HEK293T (cell line): ENCODE measurements around the gene HOXD4.

Source experiments
- CTCF ChIA-PET: fragments of 350-600 bp; formaldehyde crosslinking; extraction: SDS; loops from one replicate; lab custom pipeline; 2021; ENCODE audit warnings: antibody characterized with exemption, inconsistent platforms; lab: Yijun Ruan, JAX
- POLR2A ChIA-PET: fragments of 350-600 bp; formaldehyde crosslinking; extraction: SDS; loops from one replicate; lab custom pipeline; 2020; ENCODE audit warnings: antibody characterized with exemption, inconsistent platforms; lab: Yijun Ruan, JAX
- DNase-seq: peaks from one replicate; pipeline ENCODE4 v3.0.0; 2012; ENCODE audit warnings: mixed read lengths; ENCODE audit errors: extremely low spot score
- ARNT ChIP-seq: fragments of 450-650 bp; IDR thresholded peaks from 2 replicates; pipeline ENCODE4 v1.6.1; 2017; ENCODE audit warnings: mild to moderate bottlenecking
- BHLHE40 ChIP-seq: fragments of 450-650 bp; IDR thresholded peaks from 2 replicates; pipeline ENCODE4 v1.6.1; 2016; ENCODE audit warnings: mild to moderate bottlenecking, moderate library complexity, borderline replicate concordance
- CTBP1 ChIP-seq: fragments of 450-650 bp; IDR thresholded peaks from 2 replicates; pipeline ENCODE4 v1.6.1; 2016; ENCODE audit warnings: borderline replicate concordance
- ELF4 ChIP-seq: fragments of 450-650 bp; IDR thresholded peaks from 2 replicates; pipeline ENCODE4 v1.6.1; 2017; ENCODE audit warnings: antibody characterized with exemption
- FOXA1 ChIP-seq: fragments of 450-650 bp; IDR thresholded peaks from 2 replicates; pipeline ENCODE4 v1.6.1; 2016; ENCODE audit warnings: mild to moderate bottlenecking
- FOXK2 ChIP-seq: fragments of 450-650 bp; IDR thresholded peaks from 2 replicates; pipeline ENCODE4 v1.6.1; 2016; ENCODE audit warnings: mild to moderate bottlenecking
- FOXM1 ChIP-seq: fragments of 450-650 bp; IDR thresholded peaks from 2 replicates; pipeline ENCODE4 v1.6.1; 2017; ENCODE audit warnings: mild to moderate bottlenecking, borderline replicate concordance
- HDGF ChIP-seq: fragments of 450-650 bp; IDR thresholded peaks from 2 replicates; pipeline ENCODE4 v1.6.1; 2017; ENCODE audit warnings: antibody characterized with exemption, borderline replicate concordance
- L3MBTL2 ChIP-seq: fragments of 450-650 bp; conservative IDR thresholded peaks from 2 replicates; pipeline ENCODE4 v1.6.1; 2016; ENCODE audit warnings: mild to moderate bottlenecking
- LEF1 ChIP-seq: fragments of 450-650 bp; IDR thresholded peaks from 2 replicates; pipeline ENCODE4 v1.6.1; 2017; ENCODE audit warnings: mild to moderate bottlenecking, borderline replicate concordance
- NFRKB ChIP-seq: fragments of 450-650 bp; IDR thresholded peaks from 2 replicates; pipeline ENCODE4 v1.6.1; 2016; ENCODE audit warnings: mild to moderate bottlenecking, moderate library complexity
- PKNOX1 ChIP-seq: fragments of 450-650 bp; IDR thresholded peaks from 2 replicates; pipeline ENCODE4 v1.6.1; 2016
- SP1 ChIP-seq: fragments of 450-650 bp; IDR thresholded peaks from 2 replicates; pipeline ENCODE4 v1.6.1; 2017
- SUZ12 ChIP-seq: fragments of 450-650 bp; IDR thresholded peaks from 2 replicates; pipeline ENCODE4 v1.6.1; 2016; ENCODE audit warnings: mild to moderate bottlenecking
- TARDBP ChIP-seq: fragments of 450-650 bp; IDR thresholded peaks from 2 replicates; pipeline ENCODE4 v1.6.1; 2016
- ZNF384 ChIP-seq: fragments of 450-650 bp; IDR thresholded peaks from 2 replicates; pipeline ENCODE4 v1.6.1; 2016

Gene HOXD4

GRCh38 chr2:176104316-176105077 is 46.9 kb upstream of the HOXD4 start:
- DNase-seq: no peak
- peak; percentile 85 for TF ChIP-seq CTBP1
- TF ChIP-seq PKNOX1: peak; percentile 84; the same call in 1 of the 2 replicates
- TF ChIP-seq HDGF: no peak
- no peak for TF ChIP-seq NFRKB
- peak; percentile 72; the same call in 1 of the 2 replicates for TF ChIP-seq ARNT
- ChIA-PET CTCF (interaction anchor here (0.6 to 1.4 kb wide), 5 partner anchors 10 to 256 kb away, joined by 3 to 5 read pairs (median 4); partner anchors contain the start of gene HOXD13), POLR2A (interaction anchor here (0.5 to 5.7 kb wide), 25 partner anchors 9 to 937 kb away, joined by 3 to 117 read pairs (median 4); partner anchors contain the start of genes HOXD13, HOXD8 and LNPK)

GRCh38 chr2:176105078-176105729 is 46.1 kb upstream of the HOXD4 start:
- TF ChIP-seq L3MBTL2: peak; percentile 79
- TF ChIP-seq PKNOX1: no peak
- TF ChIP-seq CTBP1: peak; percentile 54
- CTCF ChIA-PET: interaction anchor here (0.6 to 1.4 kb wide), 3 partner anchors 11 to 255 kb away, joined by 3 to 5 read pairs (median 4); no protein-coding TSS in a partner anchor
- POLR2A ChIA-PET: interaction anchor here (0.8 to 5.7 kb wide), 21 partner anchors 8 to 938 kb away, joined by 3 to 117 read pairs (median 4); partner anchors contain the start of genes HOXD13, HOXD8 and LNPK
- no peak for DNase-seq

GRCh38 chr2:176105730-176106580 is 45.4 kb upstream of the HOXD4 start:
- DNase-seq: no peak
- TF ChIP-seq L3MBTL2: 0 out of 2 replicates have a peak, but pooled peaks have one; percentile 52
- TF ChIP-seq BHLHE40: no peak
- ChIA-PET POLR2A (interaction anchor here (0.8 to 5.7 kb wide), 14 partner anchors 11 to 938 kb away, joined by 3 to 117 read pairs (median 4); partner anchors contain the start of genes HOXD13 and HOXD8), CTCF (no interaction called here)

GRCh38 chr2:176106581-176107539 is 44.5 kb upstream of the HOXD4 start, which contains the start of gene HOXD11:
HOXD11 (plus strand) TSS chr2:176107280; CDS start chr2:176107356, 76 bp downstream.
- peak; percentile 81 for DNase-seq

GRCh38 chr2:176107731-176108181 is 43.6 kb upstream of the HOXD4 start:
- POLR2A ChIA-PET: interaction anchor here (3.9 kb wide), 1 partner anchor 24 kb away, joined by 35 read pairs; the partner anchor contains the start of gene HOXD8
- DNase-seq: no peak
- TF ChIP-seq LEF1: no peak
- TF ChIP-seq PKNOX1: no peak
- no peak for TF ChIP-seq TARDBP
- no peak for TF ChIP-seq FOXA1
- no peak for TF ChIP-seq ZNF384
- CTCF ChIA-PET: no interaction called here

More at GRCh38 chr2:176106581-176107539, 44.5 kb upstream of the HOXD4 start, which contains the start of gene HOXD11:
- ChIA-PET POLR2A (interaction anchor here (1.3 to 5.7 kb wide), 6 partner anchors 12 to 300 kb away, joined by 3 to 117 read pairs (median 14); partner anchors contain the start of genes HOXD13 and HOXD8), CTCF (no interaction called here)
- TF ChIP-seq ELF4: no peak
- TF ChIP-seq FOXK2: no peak
- peak; percentile 90; the same call in 1 of the 2 replicates for TF ChIP-seq LEF1
- TF ChIP-seq TARDBP: no peak
- no peak for TF ChIP-seq HDGF
- TF ChIP-seq NFRKB: no peak
- TF ChIP-seq CTBP1: peak; percentile 96
- TF ChIP-seq FOXA1: no peak
- peak; percentile 56; the same call in 1 of the 2 replicates for TF ChIP-seq L3MBTL2
- TF ChIP-seq SUZ12: no peak
- no peak for TF ChIP-seq ZNF384
- peak; percentile 54; the same call in 1 of the 2 replicates for TF ChIP-seq FOXM1
- no peak for TF ChIP-seq SP1
- no peak; the same call in 1 of the 2 replicates for TF ChIP-seq BHLHE40
- TF ChIP-seq ARNT: peak; percentile 89
- TF ChIP-seq PKNOX1: peak; percentile 97
